IPS-18a (cell line): ENCODE measurements around the gene DICER1.
"Not testable (repeated sequence)": the region's sequence is repeated elsewhere in the genome, so short reads cannot be mapped to it uniquely, and the experiment has no call there.

ENCODE experiments used
- H3K27ac ChIP-seq: one replicate; pipeline ENCODE4 v1.5.1; 2013; ENCODE audit warnings: low read length
- H3K27me3 ChIP-seq: one replicate; pipeline ENCODE4 v1.6.1; 2013; ENCODE audit warnings: mild to moderate bottlenecking, low read length; ENCODE audit not compliant: control insufficient read depth, insufficient read depth
- H3K36me3 ChIP-seq: one replicate; pipeline ENCODE4 v1.6.1; 2013; ENCODE audit warnings: low read depth, low read length; ENCODE audit not compliant: control insufficient read depth
- H3K4me1 ChIP-seq: one replicate; pipeline ENCODE4 v1.6.1; 2013; ENCODE audit warnings: low read depth, low read length; ENCODE audit not compliant: control insufficient read depth
- H3K4me3 ChIP-seq: one replicate; pipeline ENCODE4 v1.5.1; 2013; ENCODE audit warnings: low read length
- H3K9ac ChIP-seq: one replicate; pipeline ENCODE4 v1.6.1; 2013; ENCODE audit warnings: mild to moderate bottlenecking, low read length, moderate library complexity
- H3K9me3 ChIP-seq: one replicate; pipeline ENCODE4 v1.6.1; 2013; ENCODE audit warnings: low read depth, low read length; ENCODE audit not compliant: control insufficient read depth

Gene DICER1

GRCh38 chr14:95143808-95144620, 13.3 kb downstream of the DICER1 start:
- Histone ChIP-seq H3K27ac (no peak overlapping the region), H3K9ac (no peak overlapping the region), H3K4me3 (no peak overlapping the region), H3K9me3 (peaks cover 6% of the 10 kb centered on the region), H3K36me3 (no peaks in the 10 kb centered on the region), H3K4me1 (peaks cover 77% of the 10 kb centered on the region), H3K27me3 (no peaks in the 10 kb centered on the region)

- Histone ChIP-seq H3K27ac (no peak overlapping the region), H3K4me3 (no peak overlapping the region), H3K27me3 (no peaks in the 10 kb centered on the region), H3K9me3 (peaks cover 6% of the 10 kb centered on the region), H3K4me1 (peaks cover 74% of the 10 kb centered on the region), H3K36me3 (no peaks in the 10 kb centered on the region), H3K9ac (no peak overlapping the region)
Observed at GRCh38 chr14:95142208-95142607, 15.1 kb downstream of the DICER1 start.

GRCh38 chr14:95141684-95142083, 15.6 kb downstream of the DICER1 start:
- H3K9me3 ChIP-seq, result peaks cover 6% of the 10 kb centered on the region
- H3K36me3 ChIP-seq, result no peaks in the 10 kb centered on the region
- H3K27ac ChIP-seq, result no peak overlapping the region
- peaks cover 74% of the 10 kb centered on the region for H3K4me1 ChIP-seq
- no peak overlapping the region for H3K9ac ChIP-seq
- no peak overlapping the region for H3K4me3 ChIP-seq
- H3K27me3 ChIP-seq, result no peaks in the 10 kb centered on the region

GRCh38 chr14:95140060-95140858, 17.1 kb downstream of the DICER1 start:
- Histone ChIP-seq H3K9ac (no peak overlapping the region), H3K36me3 (no peaks in the 10 kb centered on the region), H3K27ac (no peak overlapping the region), H3K27me3 (no peaks in the 10 kb centered on the region), H3K9me3 (peaks cover 5% of the 10 kb centered on the region), H3K4me3 (no peak overlapping the region), H3K4me1 (peaks cover 67% of the 10 kb centered on the region)

GRCh38 chr14:95138876-95139275, 18.5 kb downstream of the DICER1 start:
- H3K36me3 ChIP-seq, result no peaks in the 10 kb centered on the region
- H3K4me1 ChIP-seq, result peaks cover 59% of the 10 kb centered on the region
- H3K9me3 ChIP-seq, result no peaks in the 10 kb centered on the region
- no peak overlapping the region for H3K9ac ChIP-seq
- no peaks in the 10 kb centered on the region for H3K27me3 ChIP-seq
- no peak overlapping the region for H3K4me3 ChIP-seq
- H3K27ac ChIP-seq, result no peak overlapping the region

- H3K4me3 ChIP-seq, H3K27me3 ChIP-seq, H3K9ac ChIP-seq, H3K9me3 ChIP-seq, H3K36me3 ChIP-seq, H3K27ac ChIP-seq: not testable (repeated sequence)
- peaks cover 55% of the 10 kb centered on the region for H3K4me1 ChIP-seq
Observed at GRCh38 chr14:95138455-95138854, 18.9 kb downstream of the DICER1 start.

GRCh38 chr14:95137804-95138167, 19.5 kb downstream of the DICER1 start:
- H3K4me3 ChIP-seq, result no peak overlapping the region
- peaks cover 3% of the 10 kb centered on the region for H3K36me3 ChIP-seq
- no peak overlapping the region for H3K27ac ChIP-seq
- H3K9ac ChIP-seq, result no peak overlapping the region
- H3K4me1 ChIP-seq, result peaks cover 48% of the 10 kb centered on the region
- H3K27me3 ChIP-seq, result no peaks in the 10 kb centered on the region
- no peaks in the 10 kb centered on the region for H3K9me3 ChIP-seq

- H3K36me3 ChIP-seq, result peaks cover 3% of the 10 kb centered on the region
- peaks cover 45% of the 10 kb centered on the region for H3K4me1 ChIP-seq
- H3K27me3 ChIP-seq, result no peaks in the 10 kb centered on the region
- no peak overlapping the region for H3K27ac ChIP-seq
- H3K4me3 ChIP-seq, result no peak overlapping the region
- no peaks in the 10 kb centered on the region for H3K9me3 ChIP-seq
- no peak overlapping the region for H3K9ac ChIP-seq
Observed at GRCh38 chr14:95137164-95137803, 20.0 kb downstream of the DICER1 start.

- H3K27ac ChIP-seq, result no peak overlapping the region
Observed at GRCh38 chr14:95136631-95137030, 20.7 kb downstream of the DICER1 start.

GRCh38 chr14:95134304-95134933, 22.9 kb downstream of the DICER1 start:
- no peak overlapping the region for H3K4me3 ChIP-seq
- peaks cover 22% of the 10 kb centered on the region for H3K4me1 ChIP-seq
- no peaks in the 10 kb centered on the region for H3K27me3 ChIP-seq
- H3K9ac ChIP-seq, result no peak overlapping the region
- peaks cover 15% of the 10 kb centered on the region for H3K36me3 ChIP-seq
- H3K9me3 ChIP-seq, result no peaks in the 10 kb centered on the region
- no peak overlapping the region for H3K27ac ChIP-seq

More at GRCh38 chr14:95136631-95137030, 20.7 kb downstream of the DICER1 start:
- Histone ChIP-seq H3K36me3 (peaks cover 5% of the 10 kb centered on the region), H3K4me1 (peaks cover 44% of the 10 kb centered on the region), H3K27me3 (no peaks in the 10 kb centered on the region), H3K9me3 (no peaks in the 10 kb centered on the region), H3K4me3 (no peak overlapping the region), H3K9ac (no peak overlapping the region)

- Histone ChIP-seq H3K36me3 (peaks cover 23% of the 10 kb centered on the region), H3K4me1 (peaks cover 14% of the 10 kb centered on the region), H3K27me3 (no peaks in the 10 kb centered on the region), H3K27ac (no peak overlapping the region), H3K4me3 (no peak overlapping the region), H3K9ac (no peak overlapping the region), H3K9me3 (no peaks in the 10 kb centered on the region)
Observed at GRCh38 chr14:95133282-95133681, 24.0 kb downstream of the DICER1 start.
